H9 (cell line): ENCODE measurements around the gene PTX3. TPM values are rescaled to one million over a fixed set of nuclear protein-coding genes. Genes with fewer than 3 reads are reported as not detected.

Source experiments
- DNase-seq: peaks from one replicate; pipeline ENCODE4 v3.0.0-alpha.2; 2017
- H2AFZ ChIP-seq: one replicate; pipeline ENCODE4 v1.6.1; 2013; ENCODE audit warnings: mild to moderate bottlenecking, low read length, control low read depth, moderate library complexity
- H2AK5ac ChIP-seq: 2 replicates; pipeline ENCODE4 v1.6.1; 2013; ENCODE audit warnings: low read length, control low read depth, mixed read lengths; ENCODE audit not compliant: insufficient read length
- H2BK120ac ChIP-seq: one replicate; pipeline ENCODE4 v1.6.1; 2013; ENCODE audit warnings: low read depth, mild to moderate bottlenecking, low read length, control low read depth, inconsistent platforms; ENCODE audit not compliant: poor library complexity, severe bottlenecking
- H2BK12ac ChIP-seq: 2 replicates; pipeline ENCODE4 v1.6.1; 2013; ENCODE audit warnings: low read length, control low read depth, mixed read lengths, low read depth; ENCODE audit not compliant: insufficient read length
- H2BK15ac ChIP-seq: 2 replicates; pipeline ENCODE4 v1.6.1; 2013; ENCODE audit warnings: low read depth, low read length, control low read depth
- H2BK20ac ChIP-seq: one replicate; pipeline ENCODE4 v1.6.1; 2013; ENCODE audit warnings: low read depth, mild to moderate bottlenecking, low read length, control low read depth, inconsistent platforms; ENCODE audit not compliant: poor library complexity, severe bottlenecking
- H2BK5ac ChIP-seq: 2 replicates; pipeline ENCODE4 v1.6.1; 2013; ENCODE audit warnings: low read length, control low read depth, mixed read lengths; ENCODE audit not compliant: insufficient read length
- H3K14ac ChIP-seq: 2 replicates; pipeline ENCODE4 v1.6.1; 2013; ENCODE audit warnings: low read length, control low read depth; ENCODE audit not compliant: insufficient read depth
- H3K18ac ChIP-seq: 2 replicates; pipeline ENCODE4 v1.6.1; 2013; ENCODE audit warnings: low read depth, mild to moderate bottlenecking, mixed read lengths, low read length, control low read depth; ENCODE audit not compliant: insufficient read length
- H3K23ac ChIP-seq: 2 replicates; pipeline ENCODE4 v1.6.1; 2013; ENCODE audit warnings: low read length, control low read depth, mixed read lengths, low read depth; ENCODE audit not compliant: insufficient read length
- H3K23me2 ChIP-seq: 2 replicates; pipeline ENCODE4 v1.6.1; 2013; ENCODE audit warnings: low read depth, mild to moderate bottlenecking, mixed read lengths, low read length, control low read depth; ENCODE audit not compliant: insufficient read length, poor library complexity, severe bottlenecking
- H3K27ac ChIP-seq: 2 replicates; pipeline ENCODE4 v1.5.1; 2013; ENCODE audit warnings: low read length, control low read depth, mixed read lengths, low read depth; ENCODE audit not compliant: insufficient read length
- H3K27me3 ChIP-seq: 2 replicates; pipeline ENCODE4 v1.6.1; 2013; ENCODE audit warnings: low read length, control low read depth, inconsistent platforms; ENCODE audit not compliant: insufficient read depth
- H3K4ac ChIP-seq: 2 replicates; pipeline ENCODE4 v1.6.1; 2013; ENCODE audit warnings: low read depth, mild to moderate bottlenecking, control low read depth, inconsistent platforms, low read length, moderate library complexity
- H3K4me1 ChIP-seq: 2 replicates; pipeline ENCODE4 v1.6.1; 2013; ENCODE audit warnings: low read length, control low read depth, inconsistent platforms; ENCODE audit not compliant: insufficient read depth
- H3K4me2 ChIP-seq: 2 replicates; pipeline ENCODE4 v1.6.1; 2013; ENCODE audit warnings: low read length, control low read depth, mixed read lengths; ENCODE audit not compliant: insufficient read length, insufficient read depth
- H3K56ac ChIP-seq: 2 replicates; pipeline ENCODE4 v1.6.1; 2013; ENCODE audit warnings: low read depth, mild to moderate bottlenecking, mixed read lengths, low read length, control low read depth; ENCODE audit not compliant: insufficient read length
- H3K79me1 ChIP-seq: 2 replicates; pipeline ENCODE4 v1.6.1; 2013; ENCODE audit warnings: low read depth, mild to moderate bottlenecking, moderate library complexity, low read length, control low read depth, inconsistent platforms; ENCODE audit not compliant: insufficient read depth, poor library complexity, severe bottlenecking
- H3K79me2 ChIP-seq: 2 replicates; pipeline ENCODE4 v1.6.1; 2013; ENCODE audit warnings: low read length, control low read depth, inconsistent platforms; ENCODE audit not compliant: insufficient read depth
- H3K9ac ChIP-seq: 2 replicates; pipeline ENCODE4 v1.6.1; 2013; ENCODE audit warnings: low read length, control low read depth, mixed read lengths; ENCODE audit not compliant: insufficient read length; ENCODE audit errors: extremely low read depth
- H3K9me3 ChIP-seq: one replicate; pipeline ENCODE4 v1.6.1; 2013; ENCODE audit warnings: low read depth, low read length, inconsistent platforms; ENCODE audit not compliant: control insufficient read depth
- H3T11ph ChIP-seq: one replicate; pipeline ENCODE4 v1.6.1; 2013; ENCODE audit warnings: mild to moderate bottlenecking, low read length, control low read depth, inconsistent platforms
- H4K20me1 ChIP-seq: one replicate; pipeline ENCODE4 v1.6.1; 2013; ENCODE audit not compliant: control insufficient read depth, insufficient read length, insufficient read depth
- H4K5ac ChIP-seq: 2 replicates; pipeline ENCODE4 v1.6.1; 2013; ENCODE audit warnings: low read depth, mild to moderate bottlenecking, mixed read lengths, low read length, control low read depth; ENCODE audit not compliant: insufficient read length
- H4K8ac ChIP-seq: replicated peaks from 2 replicates; pipeline ENCODE4 v1.6.1; 2013; ENCODE audit warnings: low read length, control low read depth, mixed read lengths, low read depth; ENCODE audit not compliant: insufficient read length
- H4K91ac ChIP-seq: 2 replicates; pipeline ENCODE4 v1.6.1; 2013; ENCODE audit warnings: low read depth, mild to moderate bottlenecking, moderate library complexity, mixed read lengths, low read length, control low read depth; ENCODE audit not compliant: insufficient read length
- H3K27ac Mint-ChIP-seq, 3 experiments: 2 replicates in 2 of 3; 3 replicates in 1 of 3; pipeline ENCODE4 v1.8.0; 2020 to 2021; ENCODE audit warnings: mixed read lengths in 3 of 3, mild to moderate bottlenecking in 1 of 3, moderate library complexity in 1 of 3
- H3K27me3 Mint-ChIP-seq: 2 replicates; pipeline ENCODE4 v1.8.0; 2021; ENCODE audit warnings: low read depth, mild to moderate bottlenecking, moderate library complexity, mixed read lengths
- H3K36me3 Mint-ChIP-seq, 3 experiments: 2 replicates in 2 of 3; 3 replicates in 1 of 3; pipeline ENCODE4 v1.8.0; 2020 to 2021; ENCODE audit warnings: low read depth in 3 of 3, mixed read lengths in 3 of 3; ENCODE audit not compliant: insufficient read depth in 1 of 3
- H3K4me1 Mint-ChIP-seq, 2 experiments: 2 replicates each; pipeline ENCODE4 v1.8.0; 2020; ENCODE audit warnings: mixed read lengths in 2 of 2
- H3K4me3 Mint-ChIP-seq, 2 experiments: 2 replicates in 1 of 2; 3 replicates in 1 of 2; pipeline ENCODE4 v1.8.0; 2020 to 2021; ENCODE audit warnings: mild to moderate bottlenecking in 2 of 2, mixed read lengths in 2 of 2, moderate library complexity in 1 of 2
- H3K9me3 Mint-ChIP-seq, 2 experiments: 2 replicates in 1 of 2; 3 replicates in 1 of 2; pipeline ENCODE4 v1.8.0; 2020; ENCODE audit warnings: mild to moderate bottlenecking in 2 of 2, mixed read lengths in 2 of 2, moderate library complexity in 1 of 2
- WGBS: extraction: QIAGEN DNeasy Blood & Tissue Kit; methylation state at CpG from one replicate; pipeline ENCODE4 v1.1.7; 2013; ENCODE audit warnings: missing lambda C conversion rate, low lambda C conversion rate, mixed read lengths; ENCODE audit not compliant: insufficient read length; ENCODE audit errors: extremely low coverage; 5-methylcytosine and 5-hydroxymethylcytosine counted together
- total RNA-seq: library from RNA; stranded (reverse); gene quantifications from 2 replicates; pipeline ENCODE4 v1.2.1, GENCODE V29; 2021
- TF ChIP-seq, protein P1 (sequence below): fragments of 200-600 bp; sonication (generic); conservative IDR thresholded peaks from 3 replicates; pipeline ENCODE4 v1.8.0; 2021; ENCODE audit warnings: antibody characterized with exemption, mild to moderate bottlenecking

PTX3 gene
- total RNA-seq, 1 experiment from 2014 or later = 0.11 TPM

DNA sequence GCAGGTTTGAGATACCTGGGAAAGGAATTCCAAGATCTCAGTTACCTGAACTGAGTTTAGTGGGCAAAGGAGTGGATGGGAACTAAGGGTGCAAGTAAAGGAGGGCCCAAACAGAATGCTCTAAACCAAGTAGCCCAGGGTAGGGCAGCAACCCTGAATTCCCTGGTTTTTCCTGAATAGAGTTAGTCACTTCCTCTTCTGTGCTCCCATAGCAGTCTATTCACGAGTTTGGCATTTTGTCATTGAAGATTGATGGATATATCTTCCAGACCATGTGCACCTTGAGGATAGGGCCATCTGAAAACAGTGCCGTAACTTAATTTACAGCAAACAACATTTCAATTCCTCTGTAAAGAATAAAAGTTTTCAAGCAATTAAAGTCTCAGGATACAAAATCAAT is 18.5 kb upstream of the PTX3 start:
- Histone ChIP-seq H3K23me2 (no peaks in the 10 kb centered on the region), H3K56ac (no peak overlapping the region)

More for the DNA sequence above, 18.5 kb upstream of the PTX3 start:
- H3K79me2 ChIP-seq = no peaks in the 10 kb centered on the region
- no peaks in the 10 kb centered on the region for H3K27me3 ChIP-seq
- Mint-ChIP-seq H3K4me1 (no peaks in the 10 kb centered on the region), H3K36me3 (no peaks in the 10 kb centered on the region), H3K9me3 (no peaks in the 10 kb centered on the region), H3K4me3 (no peak overlapping the region), H3K27me3 (no peaks in the 10 kb centered on the region), H3K27ac (no peak overlapping the region)
- H2BK12ac ChIP-seq = no peak overlapping the region
- H2AFZ ChIP-seq = no peak overlapping the region
- WGBS = no CpG with 5 or more reads among the region's 2 CpGs
- H3K4me1 ChIP-seq = peaks cover 5% of the 10 kb centered on the region
- H4K8ac ChIP-seq = no peak overlapping the region
- no peak overlapping the region for H3K9ac ChIP-seq
- DNase-seq = no peak
- no peaks in the 10 kb centered on the region for H4K20me1 ChIP-seq
- no peak overlapping the region for H3T11ph ChIP-seq
- no peak overlapping the region for H4K5ac ChIP-seq
- no peak overlapping the region for H3K4me2 ChIP-seq
- no peak overlapping the region for H2BK20ac ChIP-seq
- no peak overlapping the region for H3K14ac ChIP-seq
- no peaks in the 10 kb centered on the region for H3K9me3 ChIP-seq
- no peak overlapping the region for H2BK5ac ChIP-seq
- no peak overlapping the region for H2AK5ac ChIP-seq
- H2BK15ac ChIP-seq = no peak overlapping the region
- TF ChIP-seq, protein P1, sequence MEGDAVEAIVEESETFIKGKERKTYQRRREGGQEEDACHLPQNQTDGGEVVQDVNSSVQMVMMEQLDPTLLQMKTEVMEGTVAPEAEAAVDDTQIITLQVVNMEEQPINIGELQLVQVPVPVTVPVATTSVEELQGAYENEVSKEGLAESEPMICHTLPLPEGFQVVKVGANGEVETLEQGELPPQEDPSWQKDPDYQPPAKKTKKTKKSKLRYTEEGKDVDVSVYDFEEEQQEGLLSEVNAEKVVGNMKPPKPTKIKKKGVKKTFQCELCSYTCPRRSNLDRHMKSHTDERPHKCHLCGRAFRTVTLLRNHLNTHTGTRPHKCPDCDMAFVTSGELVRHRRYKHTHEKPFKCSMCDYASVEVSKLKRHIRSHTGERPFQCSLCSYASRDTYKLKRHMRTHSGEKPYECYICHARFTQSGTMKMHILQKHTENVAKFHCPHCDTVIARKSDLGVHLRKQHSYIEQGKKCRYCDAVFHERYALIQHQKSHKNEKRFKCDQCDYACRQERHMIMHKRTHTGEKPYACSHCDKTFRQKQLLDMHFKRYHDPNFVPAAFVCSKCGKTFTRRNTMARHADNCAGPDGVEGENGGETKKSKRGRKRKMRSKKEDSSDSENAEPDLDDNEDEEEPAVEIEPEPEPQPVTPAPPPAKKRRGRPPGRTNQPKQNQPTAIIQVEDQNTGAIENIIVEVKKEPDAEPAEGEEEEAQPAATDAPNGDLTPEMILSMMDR = no peak
- H3K4ac ChIP-seq = no peak overlapping the region
- H4K91ac ChIP-seq = no peak overlapping the region
- no peaks in the 10 kb centered on the region for H3K79me1 ChIP-seq
- no peak overlapping the region for H2BK120ac ChIP-seq
- no peak overlapping the region for H3K23ac ChIP-seq
- H3K27ac ChIP-seq = no peak overlapping the region
- no peak overlapping the region for H3K18ac ChIP-seq
